Adrenal gland (tissue), 12 donors: ENCODE results near the gene CDK6. TPM values are rescaled to one million over a fixed set of nuclear protein-coding genes. Genes with fewer than 3 reads are reported as not detected.

ENCODE experiments used
- DNase-seq, 7 donors: peaks; one replicate each; pipeline ENCODE4 v3.0.0-alpha.2; 2019 to 2020
- H3K27ac ChIP-seq, 5 donors: fragments of 200-600 bp; sonication (generic) in 4 of 5; 1 replicate in 3 of 5; 2 replicates in 2 of 5; pipeline versions ENCODE4 v1.5.1 to v1.8.0; 2016 to 2020; ENCODE audit warnings: mild to moderate bottlenecking in 1 of 5
- H3K27me3 ChIP-seq: fragments of 200-600 bp; 2 replicates; pipeline ENCODE4 v1.8.0; 2021
- H3K36me3 ChIP-seq, 2 donors: fragments of 200-600 bp; replicated peaks in 1 of 2; 1 replicate in 1 of 2; 2 replicates in 1 of 2; pipeline versions ENCODE4 v1.5.1 to v1.8.0; 2018 to 2022
- H3K4me1 ChIP-seq, 2 donors: fragments of 200-600 bp; replicated peaks in 1 of 2; 1 replicate in 1 of 2; 2 replicates in 1 of 2; pipeline versions ENCODE4 v1.5.1 to v1.8.0; 2018 to 2021
- H3K4me3 ChIP-seq, 4 donors: fragments of 200-600 bp; sonication (generic) in 3 of 4; one replicate each; pipeline ENCODE4 v1.5.1; 2016 to 2018
- H3K9me3 ChIP-seq, 3 donors: fragments of 200-600 bp; sonication (generic) in 1 of 3; replicated peaks in 1 of 3; 1 replicate in 2 of 3; 2 replicates in 1 of 3; pipeline versions ENCODE4 v1.5.1 to v1.8.0; 2016 to 2021
- POLR2A ChIP-seq, 2 donors: fragments of 450-650 bp; IDR thresholded peaks; one replicate each; pipeline ENCODE4 v1.6.1; 2017; ENCODE audit warnings: antibody characterized with exemption in 2 of 2, mild to moderate bottlenecking in 2 of 2, moderate library complexity in 1 of 2
- WGBS, 4 donors: extraction: QIAGEN DNeasy Blood & Tissue Kit in 2 of 4; methylation state at CpG; one replicate each; pipeline versions ENCODE4 v1.1.5 to v1.1.7; 2013 to 2017; 5-methylcytosine and 5-hydroxymethylcytosine counted together
- intact Hi-C, 2 donors: fragments of 100-400 bp; cut with DNase I; formaldehyde crosslinking; loops; one replicate each; pipeline versions ENCODE4 v1.14.1 to v1.15.0; 2022 to 2023
- polyA plus RNA-seq, 3 donors: library from polyadenylated mRNA; stranded (reverse); fragments of 200-250 nt in 2 of 3; fragments of 350-450 nt in 1 of 3; fragmentation: Illumina TruSeq in 1 of 3; extraction: RNeasy Lipid Tissue Mini Kit (QIAGEN cat#74804) in 1 of 3; gene quantifications; one replicate each; pipeline ENCODE4 v1.2.3, GENCODE V29; 2013 to 2014
- total RNA-seq, 9 donors: library from RNA; depleted of rRNA in 4 of 9; stranded (reverse); fragments of >200 nt in 4 of 9; fragments of 120-200 nt in 1 of 9; fragmentation: NEBNext Ultra II Directional in 1 of 9; extraction: Animal tissue kit (Norgen Biotek cat#: 25700) in 1 of 9; gene quantifications; one replicate each; pipeline versions ENCODE4 v1.1.0 to v1.2.4, GENCODE V29; 2013 to 2023
- TF ChIP-seq, protein P1 (sequence below), 6 experiments: fragments of 450-650 bp in 4 of 6; fragments of 200-600 bp in 2 of 6; sonication (generic) in 1 of 6; IDR thresholded peaks; 1 replicate in 5 of 6; 2 replicates in 1 of 6; pipeline versions ENCODE4 v1.5.1 to v1.8.0; 2016 to 2021; ENCODE audit warnings: antibody characterized with exemption in 6 of 6, mild to moderate bottlenecking in 2 of 6, moderate library complexity in 1 of 6
- donor health status: healthy with polysubstance abuse.
- donor health status: Bipolar disorder and iron deficiency.
- donor health status: DM: yes; HTN: yes; CAD: no.
- donor health status: DM: no; HTN: no; CAD: no.
- donor health status: DM: no; HTN: no; CAD: no.
- donor health status: DM: yes; HTN: yes; CAD: no.

Gene CDK6
- total and polyA plus RNA-seq, 12 donors: 2.5 to 151 (median 33.4) TPM

DNA sequence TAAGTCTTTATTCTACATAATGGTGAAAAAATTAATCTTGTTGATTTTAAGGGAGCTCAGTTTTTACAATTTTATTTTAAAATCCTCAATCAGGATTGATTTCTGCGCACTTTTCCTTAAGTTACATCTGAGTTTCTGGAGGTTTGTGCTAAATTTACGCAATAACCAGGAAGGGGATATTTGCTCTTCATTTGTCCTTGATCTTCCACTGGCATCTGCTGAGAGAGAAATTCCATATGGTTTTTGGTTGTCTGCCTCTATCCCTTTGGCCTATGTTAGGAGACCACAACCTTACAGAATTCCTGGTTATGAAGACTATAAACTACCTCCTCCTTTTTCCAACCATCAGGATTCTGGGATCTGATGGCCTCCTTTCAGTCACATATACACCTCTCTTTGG, 20.1 kb upstream of the CDK6 start:
- H3K27ac ChIP-seq: no peak overlapping the region
- TF ChIP-seq, protein P1, sequence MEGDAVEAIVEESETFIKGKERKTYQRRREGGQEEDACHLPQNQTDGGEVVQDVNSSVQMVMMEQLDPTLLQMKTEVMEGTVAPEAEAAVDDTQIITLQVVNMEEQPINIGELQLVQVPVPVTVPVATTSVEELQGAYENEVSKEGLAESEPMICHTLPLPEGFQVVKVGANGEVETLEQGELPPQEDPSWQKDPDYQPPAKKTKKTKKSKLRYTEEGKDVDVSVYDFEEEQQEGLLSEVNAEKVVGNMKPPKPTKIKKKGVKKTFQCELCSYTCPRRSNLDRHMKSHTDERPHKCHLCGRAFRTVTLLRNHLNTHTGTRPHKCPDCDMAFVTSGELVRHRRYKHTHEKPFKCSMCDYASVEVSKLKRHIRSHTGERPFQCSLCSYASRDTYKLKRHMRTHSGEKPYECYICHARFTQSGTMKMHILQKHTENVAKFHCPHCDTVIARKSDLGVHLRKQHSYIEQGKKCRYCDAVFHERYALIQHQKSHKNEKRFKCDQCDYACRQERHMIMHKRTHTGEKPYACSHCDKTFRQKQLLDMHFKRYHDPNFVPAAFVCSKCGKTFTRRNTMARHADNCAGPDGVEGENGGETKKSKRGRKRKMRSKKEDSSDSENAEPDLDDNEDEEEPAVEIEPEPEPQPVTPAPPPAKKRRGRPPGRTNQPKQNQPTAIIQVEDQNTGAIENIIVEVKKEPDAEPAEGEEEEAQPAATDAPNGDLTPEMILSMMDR (IDR thresholded peaks at IDR 0.05): no peak
- TF ChIP-seq POLR2A (IDR thresholded peaks at IDR 0.05): no peak
- no peak overlapping the region for H3K4me3 ChIP-seq
- WGBS, 4 donors: 94 to 100% (median 98%) methylated on average over 2 of the region's 2 CpGs
- peaks cover 13% of the 10 kb centered on the region for H3K27me3 ChIP-seq
- no peaks in the 10 kb centered on the region for H3K9me3 ChIP-seq
- H3K36me3 ChIP-seq: no peaks in the 10 kb centered on the region
- DNase-seq: no peak
- intact Hi-C loops: no loop called here
- H3K4me1 ChIP-seq: no peaks in the 10 kb centered on the region

DNA sequence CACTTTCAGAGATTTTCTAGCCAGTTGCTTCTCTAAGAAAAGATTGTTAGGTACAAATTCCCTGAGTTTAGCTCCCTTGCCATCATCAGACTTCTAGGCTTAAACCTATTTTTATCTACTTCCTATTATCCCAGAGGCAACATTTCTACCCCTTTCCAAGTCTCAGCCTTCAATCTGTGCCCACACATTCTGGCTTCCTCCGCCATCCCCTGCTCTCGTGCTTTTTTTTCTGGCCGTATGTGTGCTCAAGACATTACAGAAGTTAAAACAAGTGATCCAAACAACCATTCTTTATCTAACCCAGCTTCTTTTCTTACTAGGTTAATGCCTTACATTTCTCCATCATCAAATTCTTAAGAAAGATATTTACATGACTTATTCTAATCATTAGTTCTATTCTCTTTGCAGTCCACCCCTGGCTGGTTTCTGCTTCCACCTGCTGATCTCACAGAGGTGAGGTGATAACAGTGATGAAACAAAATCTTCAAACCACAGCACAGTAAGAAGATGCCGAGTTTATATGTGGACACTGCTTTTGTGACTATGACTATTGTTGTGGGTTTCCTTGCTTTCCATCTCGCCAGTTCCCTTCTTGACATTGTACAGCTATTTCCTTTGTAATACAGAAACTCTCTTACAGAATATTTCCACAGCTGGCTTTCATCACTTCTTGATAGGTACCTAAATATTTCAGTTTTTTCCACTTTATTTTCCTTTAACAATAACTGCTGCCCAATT, 18.3 kb upstream of the CDK6 start:
- intact Hi-C loops: no loop called here

DNA sequence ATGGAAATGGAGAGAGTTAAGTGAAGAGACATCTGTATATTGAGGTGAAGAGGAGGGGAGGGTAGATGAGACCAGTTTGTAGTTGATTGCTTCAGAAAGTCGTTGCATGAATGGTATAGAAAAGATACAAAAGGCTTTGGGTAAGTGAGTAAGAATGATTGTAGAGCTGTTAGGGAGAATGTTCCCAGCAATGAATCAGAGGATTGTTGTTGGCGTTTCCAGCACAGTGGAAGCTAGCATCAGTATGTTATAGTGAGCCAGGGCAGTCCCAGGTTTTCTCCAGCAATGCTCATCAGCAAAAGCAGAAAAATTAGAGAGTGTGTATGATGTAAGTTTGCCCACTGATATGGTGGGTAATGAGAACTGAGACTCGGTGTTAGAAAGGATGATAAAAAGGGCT, 15.4 kb upstream of the CDK6 start:
- Histone ChIP-seq H3K27ac (no peak overlapping the region), H3K27me3 (peaks cover 13% of the 10 kb centered on the region), H3K9me3 (no peaks in the 10 kb centered on the region), H3K4me1 (no peaks in the 10 kb centered on the region), H3K36me3 (no peaks in the 10 kb centered on the region), H3K4me3 (no peak overlapping the region)
- WGBS, 4 donors: 77 to 81% (median 79%) methylated on average over 3 of the region's 3 CpGs
- intact Hi-C loops: no loop called here
- DNase-seq: no peak
- TF ChIP-seq, protein P1 (IDR thresholded peaks at IDR 0.05): no peak
- TF ChIP-seq POLR2A (IDR thresholded peaks at IDR 0.05): no peak

More for the DNA sequence above, 18.3 kb upstream of the CDK6 start:
- Histone ChIP-seq H3K36me3 (no peaks in the 10 kb centered on the region), H3K4me3 (no peak overlapping the region), H3K27me3 (peaks cover 13% of the 10 kb centered on the region), H3K4me1 (no peaks in the 10 kb centered on the region), H3K9me3 (no peaks in the 10 kb centered on the region), H3K27ac (no peak overlapping the region)
- 69 to 74% (median 71%) methylated on average over 5 of the region's 5 CpGs for WGBS, 4 donors
- TF ChIP-seq, protein P1 (IDR thresholded peaks at IDR 0.05): no peak
- no peak for TF ChIP-seq POLR2A (IDR thresholded peaks at IDR 0.05)
- DNase-seq: no peak

DNA sequence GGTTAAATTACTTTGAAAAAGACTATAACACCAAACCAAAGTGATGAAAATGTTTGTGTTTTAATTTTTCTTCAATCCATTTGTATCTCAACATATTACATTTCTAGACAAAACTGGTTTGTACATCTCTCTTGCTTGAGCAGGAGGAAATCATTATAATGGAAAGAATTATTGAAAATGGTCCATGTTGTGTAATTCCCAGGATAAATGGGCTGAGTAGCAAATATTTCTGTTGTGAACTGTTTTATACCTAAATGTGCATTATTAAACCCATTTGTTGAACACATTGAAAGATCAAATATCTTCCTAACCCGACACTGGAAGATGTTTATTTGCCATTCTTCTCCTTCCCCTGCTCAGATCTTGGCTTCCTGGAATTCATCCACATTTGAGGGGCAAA, 14.1 kb upstream of the CDK6 start:
- H3K4me3 ChIP-seq: no peak overlapping the region
- no peaks in the 10 kb centered on the region for H3K36me3 ChIP-seq
- H3K27me3 ChIP-seq: peaks cover 9% of the 10 kb centered on the region
- 89 to 97% (median 91%) methylated on average over 1 of the region's 1 CpG for WGBS, 4 donors
- no peak for DNase-seq
- TF ChIP-seq, protein P1 (IDR thresholded peaks at IDR 0.05): no peak
- TF ChIP-seq POLR2A (IDR thresholded peaks at IDR 0.05): no peak
- no peak overlapping the region for H3K27ac ChIP-seq
- intact Hi-C loops: no loop called here
- no peaks in the 10 kb centered on the region for H3K4me1 ChIP-seq
- H3K9me3 ChIP-seq: no peaks in the 10 kb centered on the region
